HL-60 (cell line): Measurements from ENCODE around the gene RBM38.
A peak's percentile ranks its signal among the peaks of the same experiment; 100 is the strongest.

Source experiments
- CTCF ChIP-seq: IDR thresholded peaks from one replicate; pipeline ENCODE4 v1.5.1; 2011; ENCODE audit warnings: low read length, control low read depth, inconsistent platforms; ENCODE audit not compliant: insufficient read depth
- POLR2AphosphoS5 ChIP-seq: IDR thresholded peaks from 2 replicates; pipeline ENCODE4 v1.6.1; 2012; ENCODE audit warnings: low read depth
- REST ChIP-seq: IDR thresholded peaks from 2 replicates; pipeline ENCODE4 v1.6.1; 2012; ENCODE audit warnings: low read depth; ENCODE audit not compliant: insufficient replicate concordance

GRCh38 chr20:57425150-57426013 lies 34.2 kb downstream of the RBM38 start:
- TF ChIP-seq CTCF (no peak), REST (no peak), POLR2AphosphoS5 (peak; percentile 90)
